ENCODE measurements around the gene HLA-DPB1.

The HLA-DPB1 gene

GRCh38 chr6:33136310-33136900 lies 60.6 kb downstream of the HLA-DPB1 start:
- no peak for DNase-seq (ENCODE audit: low spot score)
